GM21526 (cell line): ENCODE measurements around the gene MARCHF10.
"Not testable (repeated sequence)": the region's sequence is repeated elsewhere in the genome, so short reads cannot be mapped to it uniquely, and the experiment has no call there.

Source experiments
- ATAC-seq: cut with Tn5 transposase; IDR thresholded peaks from one replicate; pipeline ENCODE4 v1.9.1; 2021; ENCODE audit warnings: moderate library complexity; ENCODE audit not compliant: unreplicated experiment, low FRiP score

MARCHF10 gene

GRCh38 chr17:62807812-62808575 is at the start of gene MARCHF10:
TSS of gene MARCHF10 (minus strand) at chr17:62808314. CDS start at chr17:62801735, 6,579 bp downstream.
- no peak for ATAC-seq

GRCh38 chr17:62857526-62857925 is 49.4 kb upstream of the MARCHF10 start:
- no peak for ATAC-seq

- no peak for ATAC-seq
Measured at GRCh38 chr17:62856594-62856993, 48.5 kb upstream of the MARCHF10 start.

- ATAC-seq: no peak
Measured at GRCh38 chr17:62855156-62855555, 47.0 kb upstream of the MARCHF10 start.

- ATAC-seq: no peak
Measured at GRCh38 chr17:62854098-62854680, 46.1 kb upstream of the MARCHF10 start.

GRCh38 chr17:62852195-62852594 is 44.1 kb upstream of the MARCHF10 start:
- no peak for ATAC-seq

- ATAC-seq: not testable (repeated sequence)
Measured at GRCh38 chr17:62849591-62850415, 41.7 kb upstream of the MARCHF10 start.

- no peak for ATAC-seq
Measured at GRCh38 chr17:62848334-62848733, 40.2 kb upstream of the MARCHF10 start.

- no peak for ATAC-seq
Measured at GRCh38 chr17:62847426-62847825, 39.3 kb upstream of the MARCHF10 start.

- ATAC-seq: no peak
Measured at GRCh38 chr17:62840871-62841270, 32.8 kb upstream of the MARCHF10 start.

GRCh38 chr17:62833816-62834215 is 25.7 kb upstream of the MARCHF10 start:
- ATAC-seq: not testable (repeated sequence)

- no peak for ATAC-seq
Measured at GRCh38 chr17:62832405-62832804, 24.3 kb upstream of the MARCHF10 start.

- not testable (repeated sequence) for ATAC-seq
Measured at GRCh38 chr17:62831066-62831465, 23.0 kb upstream of the MARCHF10 start.

- no peak for ATAC-seq
Measured at GRCh38 chr17:62827746-62828485, 19.8 kb upstream of the MARCHF10 start.

GRCh38 chr17:62826956-62827355 is 18.8 kb upstream of the MARCHF10 start:
- no peak for ATAC-seq

- no peak for ATAC-seq
Measured at GRCh38 chr17:62825182-62825581, 17.1 kb upstream of the MARCHF10 start.

- ATAC-seq: no peak
Measured at GRCh38 chr17:62824290-62825131, 16.4 kb upstream of the MARCHF10 start.

GRCh38 chr17:62823111-62823893 is 15.2 kb upstream of the MARCHF10 start:
- ATAC-seq: no peak
